HG02571 (cell line): Measurements from ENCODE around the gene ARHGEF33.

Experiments used
- ATAC-seq: cut with Tn5 transposase; IDR thresholded peaks from one replicate; pipeline ENCODE4 v1.9.1; 2021; ENCODE audit warnings: mild to moderate bottlenecking, moderate library complexity; ENCODE audit not compliant: unreplicated experiment

The ARHGEF33 gene

DNA sequence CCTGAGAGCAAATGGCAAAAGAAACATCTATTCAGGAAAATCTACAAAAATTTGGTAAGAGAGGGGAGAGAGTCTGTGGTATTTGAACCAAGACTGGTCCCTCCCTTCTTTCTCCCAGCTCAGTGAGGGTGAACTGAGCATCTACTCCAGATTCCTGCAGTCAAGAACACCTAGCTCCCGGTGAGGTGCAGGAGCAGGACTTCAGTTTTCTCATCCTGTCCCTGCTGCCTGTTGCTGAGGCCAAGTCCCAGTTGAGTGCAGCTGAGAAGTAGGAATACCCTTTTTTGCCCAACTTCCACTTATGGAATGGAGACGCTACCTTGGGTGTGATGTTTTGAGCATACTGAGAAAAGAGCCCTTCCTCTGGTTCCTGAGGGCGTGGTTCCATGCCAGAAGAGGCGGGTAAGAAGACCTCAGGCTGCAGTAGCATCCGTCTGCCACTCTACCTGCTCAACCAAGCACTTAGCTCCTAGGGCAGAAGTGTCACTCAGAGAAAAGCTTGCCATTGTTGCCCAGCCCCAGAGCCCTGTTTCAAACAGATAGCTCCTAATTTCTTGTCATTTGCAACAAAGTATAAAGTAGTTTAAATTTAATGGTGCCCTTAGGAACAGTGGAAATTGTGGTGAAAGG is 118.3 kb downstream of the ARHGEF33 start:
- no peak for ATAC-seq

DNA sequence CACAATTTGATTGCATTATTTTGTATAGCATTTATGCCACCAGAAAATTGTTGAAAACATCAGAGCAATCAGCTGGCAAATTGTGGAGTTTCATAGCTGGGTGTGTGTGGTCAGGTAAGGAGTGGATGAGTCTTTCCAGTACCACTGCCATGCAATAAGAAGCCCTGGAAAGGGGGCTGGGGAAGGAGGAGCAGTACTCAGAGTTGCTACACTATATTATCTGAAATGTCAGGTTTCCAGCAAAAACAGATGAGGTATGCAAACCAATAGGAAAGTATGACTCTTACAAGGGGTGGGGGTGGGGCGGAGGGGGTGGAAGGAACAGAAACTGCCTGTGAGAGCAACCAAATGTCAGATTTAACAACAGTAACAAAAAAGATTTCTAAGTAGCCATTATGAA is 119.0 kb downstream of the ARHGEF33 start:
- no peak for ATAC-seq

DNA sequence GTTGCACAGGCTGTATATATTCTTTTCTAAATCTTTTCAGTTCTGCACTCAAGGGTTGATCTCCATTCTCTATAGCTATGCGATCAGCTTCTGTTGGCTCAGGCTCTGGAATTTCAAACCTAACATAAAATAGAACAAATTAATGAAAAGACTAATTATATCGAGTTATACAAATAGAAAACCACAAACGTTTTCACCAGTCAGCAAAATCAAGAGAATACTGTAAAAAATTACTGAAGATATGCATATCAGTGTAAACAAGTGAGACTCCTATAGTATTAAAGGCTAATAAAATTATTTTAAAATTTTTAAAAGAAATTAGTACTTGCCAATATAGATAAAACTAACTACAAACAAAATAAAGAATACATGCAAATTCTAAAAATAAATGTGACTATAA is 124.2 kb downstream of the ARHGEF33 start:
- ATAC-seq = no peak

DNA sequence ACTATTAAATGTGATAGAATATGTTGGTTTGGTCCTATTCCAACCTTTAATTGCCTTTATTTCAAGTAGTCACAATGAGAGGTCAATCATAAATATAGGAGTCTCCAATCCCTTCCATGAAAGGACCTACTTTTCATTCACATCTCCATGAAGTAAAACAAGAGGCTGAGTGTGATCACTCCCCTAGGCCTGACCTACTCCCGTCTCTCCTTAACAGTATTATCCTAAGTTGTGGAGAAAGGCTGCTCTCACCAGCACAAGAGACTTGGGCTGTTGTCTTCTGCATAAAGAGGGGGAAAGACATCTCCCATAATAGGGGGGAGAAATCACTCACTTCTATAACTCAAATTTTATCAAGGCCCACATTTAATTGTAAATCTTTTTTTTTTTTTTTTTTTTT is 125.7 kb downstream of the ARHGEF33 start:
- ATAC-seq = no peak

DNA sequence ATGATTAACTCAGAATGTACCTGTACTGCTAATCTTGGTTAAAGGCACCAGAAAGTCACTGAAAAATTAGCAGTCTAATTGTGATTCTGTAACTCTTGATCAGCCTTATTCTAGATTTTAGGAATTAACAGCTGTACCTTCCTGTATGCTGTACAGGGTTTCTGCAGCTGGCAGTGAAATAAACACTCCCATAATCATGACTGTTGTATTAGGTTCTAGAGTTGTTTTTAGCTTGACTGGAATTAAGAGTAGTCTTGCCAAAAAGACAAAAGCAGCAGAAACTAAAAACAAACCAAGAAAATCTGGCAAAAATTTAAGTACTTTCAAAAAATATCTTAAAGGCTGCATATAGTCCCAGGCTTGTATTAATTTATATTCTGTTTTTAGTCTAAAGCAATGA is 127.7 kb downstream of the ARHGEF33 start:
- no peak for ATAC-seq

DNA sequence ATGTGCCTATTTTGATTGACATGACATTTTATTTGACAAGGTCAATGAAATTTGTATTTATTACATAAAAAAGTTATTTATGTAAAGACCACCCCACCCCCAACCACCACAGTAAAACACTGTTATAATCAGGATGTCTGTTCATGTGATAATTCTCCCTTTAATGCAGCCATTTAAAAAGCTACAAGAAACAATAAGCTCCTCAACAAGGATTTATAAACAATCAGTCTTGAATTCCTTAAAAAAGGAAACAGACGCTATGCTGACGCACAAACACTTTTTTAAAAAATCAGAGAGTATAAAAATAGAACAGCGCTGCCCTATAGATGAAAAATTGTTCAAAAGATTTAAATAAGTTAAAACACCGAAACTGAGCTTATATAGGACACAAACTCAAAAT is 129.0 kb downstream of the ARHGEF33 start:
- ATAC-seq = no peak

DNA sequence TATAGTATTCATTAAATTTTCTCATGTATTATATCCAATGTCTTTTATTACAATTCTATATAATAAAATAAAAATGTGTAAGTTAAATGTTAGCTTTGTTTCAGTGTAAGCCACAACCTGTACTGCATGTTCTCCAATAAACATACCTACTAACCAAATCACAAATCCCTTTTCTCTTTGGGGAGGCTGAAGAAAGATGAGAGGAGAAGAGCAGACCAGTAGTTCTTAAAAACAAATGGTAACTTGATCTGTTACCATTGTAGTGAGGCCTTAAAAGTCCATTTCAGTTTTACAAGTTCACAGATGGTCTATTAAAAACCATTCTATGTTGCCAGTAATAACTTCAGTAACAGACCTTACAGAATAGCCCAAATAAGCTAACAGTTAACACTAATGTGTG is 130.7 kb downstream of the ARHGEF33 start:
- ATAC-seq = no peak

DNA sequence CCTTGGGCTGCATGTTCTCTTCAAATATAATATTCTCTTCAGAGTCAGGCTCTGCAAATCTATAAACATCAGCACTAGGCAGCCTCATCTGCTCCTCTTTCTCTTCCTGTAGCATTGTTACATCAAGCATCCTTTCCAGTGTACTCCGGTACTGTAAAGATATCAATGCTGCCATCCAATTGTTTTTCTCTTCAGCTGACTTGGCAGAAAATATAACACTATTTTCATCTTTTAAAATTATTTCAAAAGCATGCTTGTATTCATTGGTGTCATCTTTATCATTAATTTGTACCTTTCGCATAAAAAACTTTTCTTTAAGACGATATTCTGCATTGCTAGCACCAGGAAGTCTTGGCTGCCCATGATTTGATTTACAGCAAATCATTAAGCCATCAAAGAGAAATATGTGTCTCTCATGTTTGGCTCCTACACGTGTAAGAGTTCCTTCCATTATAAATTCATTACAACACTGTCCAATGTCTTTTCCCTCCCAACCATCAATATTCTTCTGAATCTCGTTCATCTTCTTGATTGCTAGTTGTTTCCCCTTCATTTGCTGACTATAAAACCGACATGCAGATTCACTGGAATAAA is 133.1 kb downstream of the ARHGEF33 start:
- no peak for ATAC-seq

DNA sequence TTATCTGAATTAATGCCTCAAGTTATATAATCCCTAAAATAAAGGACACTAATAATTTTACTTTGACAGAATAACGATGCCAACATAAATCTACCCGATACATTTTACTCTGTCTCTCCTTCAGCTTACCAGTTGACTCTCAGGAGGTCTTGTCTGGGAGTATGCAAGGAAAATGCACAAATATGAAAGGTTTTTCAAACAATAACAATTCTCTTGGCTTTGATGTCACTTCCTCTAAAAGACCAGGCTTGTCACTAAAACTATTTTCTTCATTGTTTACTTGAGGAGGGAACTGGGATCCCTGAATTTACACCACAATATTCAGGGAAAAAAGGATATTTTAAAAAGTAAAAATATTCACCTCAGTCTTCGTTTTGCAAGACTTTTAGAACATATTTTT is 134.0 kb downstream of the ARHGEF33 start:
- no peak for ATAC-seq

DNA sequence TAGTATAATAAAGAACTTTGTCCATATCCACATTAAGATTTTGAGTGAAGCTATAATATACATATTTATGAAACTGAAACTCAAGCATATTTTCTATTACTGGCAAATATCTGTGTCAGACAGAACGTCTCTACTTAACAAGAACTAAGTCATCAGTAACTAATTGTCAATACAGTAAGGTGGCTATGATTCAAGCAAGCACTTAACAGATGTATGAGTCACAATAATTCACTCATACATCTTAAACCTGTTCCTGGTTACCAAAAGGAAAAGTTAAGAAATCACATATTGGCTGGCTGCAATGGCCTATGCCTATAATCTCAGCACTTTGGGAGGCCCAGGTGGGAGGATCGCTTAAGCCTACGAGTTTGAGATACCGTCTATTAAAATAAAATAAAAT is 135.2 kb downstream of the ARHGEF33 start:
- ATAC-seq = no peak
